Activated T-helper 2 cell treated with anti-CD3 and anti-CD28 coated beads, Interferon-gamma antibody, Interleukin-2, Interleukin-4, amounts not matched to agents 10 μg/mL and 5 μg/mL and 100 μg/mL, durations not matched to agents 14 hours and 24 hours and 36 hours (primary cell): Measurements from ENCODE around the gene HIC2. TPM values are rescaled to one million over a fixed set of nuclear protein-coding genes. Genes with fewer than 3 reads are reported as not detected.
"Not testable (repeated sequence)": the region's sequence is repeated elsewhere in the genome, so short reads cannot be mapped to it uniquely, and the experiment has no call there.

Experiments
- DNase-seq: peaks from one replicate; pipeline ENCODE4 v3.0.0; 2021; ENCODE audit warnings: low spot score
- H3K27ac Mint-ChIP-seq: one replicate; pipeline ENCODE4 v1.8.0; 2021; ENCODE audit warnings: mixed read lengths
- H3K27me3 Mint-ChIP-seq: one replicate; pipeline ENCODE4 v1.8.0; 2021; ENCODE audit warnings: low read depth, mixed read lengths
- H3K36me3 Mint-ChIP-seq: one replicate; pipeline ENCODE4 v1.8.0; 2021; ENCODE audit warnings: low read depth, mixed read lengths
- H3K4me1 Mint-ChIP-seq: one replicate; pipeline ENCODE4 v1.8.0; 2021; ENCODE audit warnings: low read depth, mixed read lengths
- H3K4me3 Mint-ChIP-seq: one replicate; pipeline ENCODE4 v1.8.0; 2021; ENCODE audit warnings: low read depth, mild to moderate bottlenecking, moderate library complexity, mixed read lengths
- H3K9me3 Mint-ChIP-seq: one replicate; pipeline ENCODE4 v1.8.0; 2021; ENCODE audit warnings: mixed read lengths
- intact Hi-C: fragments of 100-400 bp; cut with micrococcal nuclease; formaldehyde crosslinking; loops from one replicate; pipeline ENCODE4 v1.15.1; 2023
- total RNA-seq: library from RNA; stranded (reverse); gene quantifications from 2 replicates; pipeline ENCODE4 v1.2.3, GENCODE V29; 2022

Gene HIC2
- total RNA-seq, result 4.9 and 5.3 TPM in 2 replicates

GRCh38 chr22:21417227-21417746, at the start of gene HIC2:
HIC2 (plus strand) TSS chr22:21417371; CDS start chr22:21442832, 25,461 bp downstream.
- H3K27ac Mint-ChIP-seq, DNase-seq, H3K36me3 Mint-ChIP-seq, H3K4me3 Mint-ChIP-seq, H3K9me3 Mint-ChIP-seq, intact Hi-C loops, H3K4me1 Mint-ChIP-seq, H3K27me3 Mint-ChIP-seq: not testable (repeated sequence)

GRCh38 chr22:21368603-21369310, 48.4 kb upstream of the HIC2 start:
- H3K4me3 Mint-ChIP-seq, DNase-seq, H3K9me3 Mint-ChIP-seq, H3K27me3 Mint-ChIP-seq, intact Hi-C loops, H3K36me3 Mint-ChIP-seq, H3K27ac Mint-ChIP-seq, H3K4me1 Mint-ChIP-seq: not testable (repeated sequence)

DNA sequence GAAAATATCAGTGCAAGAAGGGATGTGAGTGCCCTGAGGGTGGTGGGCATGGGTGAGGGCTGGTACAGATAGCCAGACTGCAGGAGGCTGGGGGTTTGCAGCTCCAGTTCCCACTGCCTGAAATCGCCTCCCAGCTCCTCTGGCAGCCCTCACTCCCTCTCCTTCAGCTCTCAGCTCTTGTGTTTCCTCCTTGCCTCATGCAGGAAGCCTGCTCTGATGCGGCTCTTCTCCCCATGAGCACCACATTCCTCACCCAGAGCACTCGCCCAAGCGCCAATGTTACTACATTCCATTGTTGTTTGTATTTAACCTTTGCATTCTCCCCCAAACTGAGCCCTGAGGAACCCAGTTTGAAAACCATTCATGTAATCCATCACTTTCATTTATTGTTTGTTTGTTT, 41.3 kb upstream of the HIC2 start:
- H3K9me3 Mint-ChIP-seq, intact Hi-C loops, H3K27me3 Mint-ChIP-seq, H3K4me3 Mint-ChIP-seq, H3K4me1 Mint-ChIP-seq, H3K27ac Mint-ChIP-seq, DNase-seq, H3K36me3 Mint-ChIP-seq: not testable (repeated sequence)

GRCh38 chr22:21383701-21384467, 33.3 kb upstream of the HIC2 start, which contains the start of gene RIMBP3B:
RIMBP3B (plus strand) TSS chr22:21383751; CDS start chr22:21383859, 108 bp downstream.
- H3K9me3 Mint-ChIP-seq, intact Hi-C loops, H3K4me3 Mint-ChIP-seq, H3K36me3 Mint-ChIP-seq, H3K27ac Mint-ChIP-seq, H3K27me3 Mint-ChIP-seq, DNase-seq, H3K4me1 Mint-ChIP-seq: not testable (repeated sequence)

DNA sequence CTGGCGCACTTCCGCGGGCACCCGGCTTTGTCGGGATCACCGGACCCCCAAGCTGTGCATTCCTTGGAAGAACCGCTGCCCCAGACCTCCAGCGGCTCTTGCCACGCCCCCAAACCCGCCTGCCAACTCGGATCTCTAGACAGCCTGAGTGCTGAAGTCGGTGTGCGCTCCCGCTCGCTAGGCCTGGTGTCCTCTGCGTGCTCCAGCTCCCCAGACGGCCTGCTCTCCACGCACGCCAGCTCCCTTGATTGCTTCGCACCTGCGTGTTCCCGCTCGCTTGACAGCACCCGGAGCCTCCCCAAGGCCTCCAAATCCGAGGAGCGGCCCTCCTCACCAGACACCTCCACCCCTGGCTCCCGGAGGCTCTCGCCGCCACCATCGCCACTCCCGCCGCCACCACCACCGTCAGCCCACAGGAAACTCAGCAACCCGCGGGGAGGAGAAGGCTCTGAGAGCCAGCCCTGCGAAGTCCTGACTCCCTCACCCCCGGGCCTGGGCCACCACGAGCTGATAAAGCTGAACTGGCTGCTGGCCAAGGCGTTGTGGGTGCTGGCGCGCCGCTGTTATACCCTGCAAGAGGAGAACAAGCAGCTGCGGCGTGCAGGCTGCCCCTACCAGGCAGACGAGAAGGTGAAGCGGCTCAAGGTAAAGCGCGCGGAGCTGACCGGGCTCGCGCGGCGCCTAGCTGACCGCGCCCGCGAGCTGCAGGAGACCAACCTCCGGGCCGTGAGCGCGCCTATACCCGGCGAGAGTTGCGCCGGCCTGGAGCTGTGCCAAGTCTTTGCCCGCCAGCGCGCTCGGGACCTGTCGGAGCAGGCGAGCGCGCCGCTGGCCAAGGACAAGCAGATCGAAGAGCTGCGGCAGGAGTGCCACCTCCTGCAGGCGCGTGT, 32.5 kb upstream of the HIC2 start:
- H3K4me3 Mint-ChIP-seq, H3K4me1 Mint-ChIP-seq, H3K9me3 Mint-ChIP-seq, H3K27ac Mint-ChIP-seq, H3K36me3 Mint-ChIP-seq, H3K27me3 Mint-ChIP-seq, DNase-seq, intact Hi-C loops: not testable (repeated sequence)

- H3K9me3 Mint-ChIP-seq, H3K4me3 Mint-ChIP-seq, intact Hi-C loops, H3K27ac Mint-ChIP-seq, DNase-seq, H3K4me1 Mint-ChIP-seq, H3K27me3 Mint-ChIP-seq, H3K36me3 Mint-ChIP-seq: not testable (repeated sequence)
Observed at GRCh38 chr22:21389480-21389879, 27.7 kb upstream of the HIC2 start.

DNA sequence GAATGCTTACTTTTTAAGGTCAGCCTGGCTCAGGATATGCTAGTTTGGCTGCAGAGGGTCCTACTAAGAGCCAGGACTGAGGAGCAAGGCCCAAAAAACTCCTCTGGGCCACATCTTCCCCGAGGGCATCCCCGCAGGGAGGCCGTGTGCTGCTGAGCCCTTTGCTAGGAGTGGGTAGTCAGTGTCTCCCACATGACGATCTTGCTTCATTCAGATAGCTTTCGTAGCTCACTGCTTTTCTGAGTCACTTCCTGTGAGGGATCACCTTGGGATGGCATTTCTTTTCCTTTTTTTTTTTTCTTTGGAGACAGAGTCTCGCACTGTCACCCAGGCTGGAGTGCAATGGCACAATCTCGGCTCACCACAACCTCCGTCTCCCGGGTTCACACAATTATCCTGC, 27.2 kb upstream of the HIC2 start:
- H3K36me3 Mint-ChIP-seq, H3K27me3 Mint-ChIP-seq, H3K27ac Mint-ChIP-seq, H3K9me3 Mint-ChIP-seq, DNase-seq, H3K4me3 Mint-ChIP-seq, H3K4me1 Mint-ChIP-seq, intact Hi-C loops: not testable (repeated sequence)

DNA sequence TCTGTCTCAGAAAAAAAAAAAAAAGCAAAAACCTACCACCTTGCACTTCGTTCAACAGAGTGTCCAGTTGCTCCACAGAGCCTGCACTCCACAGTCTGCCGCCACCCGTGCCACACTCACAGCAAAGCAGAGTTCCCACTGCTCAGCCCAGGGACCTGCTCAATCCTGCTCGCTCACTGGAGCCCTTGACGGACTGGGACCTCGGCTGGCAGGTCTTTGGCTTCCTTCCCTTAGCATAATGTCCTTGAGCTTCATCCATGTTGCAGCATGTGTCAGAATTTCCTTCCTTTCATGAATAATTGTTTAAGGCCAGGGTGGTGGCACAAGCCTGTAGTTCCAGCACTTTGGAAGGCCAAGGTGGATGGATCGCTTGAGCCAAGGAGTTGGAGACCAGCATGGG, 22.6 kb upstream of the HIC2 start:
- H3K27me3 Mint-ChIP-seq, H3K36me3 Mint-ChIP-seq, H3K4me1 Mint-ChIP-seq, DNase-seq, H3K4me3 Mint-ChIP-seq, intact Hi-C loops, H3K9me3 Mint-ChIP-seq, H3K27ac Mint-ChIP-seq: not testable (repeated sequence)

DNA sequence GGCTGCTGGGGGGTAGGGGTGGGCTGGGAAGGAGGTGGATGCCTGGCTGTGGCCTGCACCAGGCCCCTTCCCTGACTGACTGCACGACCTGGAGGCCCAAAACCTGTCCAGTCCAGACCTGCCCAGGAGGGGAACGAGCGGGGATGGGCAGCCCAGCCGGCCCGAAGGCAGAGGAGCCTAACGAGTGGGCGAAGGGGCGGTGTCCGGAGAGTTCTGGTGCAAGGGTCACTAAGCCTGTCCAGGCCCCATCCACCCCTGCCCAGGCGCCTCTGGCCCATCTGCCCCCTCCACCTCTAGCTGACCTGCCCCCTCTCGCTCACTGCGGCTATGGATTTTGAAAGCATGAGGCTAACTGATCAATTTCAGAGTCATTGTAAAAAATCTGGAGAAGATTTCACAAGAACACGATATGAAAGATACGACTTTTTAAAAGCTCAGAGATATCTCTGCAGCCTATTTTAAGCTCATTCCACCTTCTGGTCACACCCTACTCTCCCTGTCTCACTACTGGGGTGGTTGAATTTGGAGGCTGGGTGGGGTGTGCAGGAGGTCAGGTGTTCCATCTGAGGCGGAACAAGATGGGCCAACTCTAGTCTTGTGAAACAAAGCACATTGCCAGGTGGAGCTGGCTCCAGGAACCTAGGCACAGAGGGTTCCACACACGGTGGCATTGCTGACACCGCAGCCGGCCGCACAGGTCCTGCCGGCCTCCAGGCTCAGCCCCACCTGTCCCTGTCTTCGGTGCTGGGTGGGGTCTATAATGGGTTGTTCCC, 15.8 kb upstream of the HIC2 start:
- H3K36me3 Mint-ChIP-seq, H3K9me3 Mint-ChIP-seq, H3K4me1 Mint-ChIP-seq, H3K27me3 Mint-ChIP-seq, DNase-seq, intact Hi-C loops, H3K4me3 Mint-ChIP-seq, H3K27ac Mint-ChIP-seq: not testable (repeated sequence)

DNA sequence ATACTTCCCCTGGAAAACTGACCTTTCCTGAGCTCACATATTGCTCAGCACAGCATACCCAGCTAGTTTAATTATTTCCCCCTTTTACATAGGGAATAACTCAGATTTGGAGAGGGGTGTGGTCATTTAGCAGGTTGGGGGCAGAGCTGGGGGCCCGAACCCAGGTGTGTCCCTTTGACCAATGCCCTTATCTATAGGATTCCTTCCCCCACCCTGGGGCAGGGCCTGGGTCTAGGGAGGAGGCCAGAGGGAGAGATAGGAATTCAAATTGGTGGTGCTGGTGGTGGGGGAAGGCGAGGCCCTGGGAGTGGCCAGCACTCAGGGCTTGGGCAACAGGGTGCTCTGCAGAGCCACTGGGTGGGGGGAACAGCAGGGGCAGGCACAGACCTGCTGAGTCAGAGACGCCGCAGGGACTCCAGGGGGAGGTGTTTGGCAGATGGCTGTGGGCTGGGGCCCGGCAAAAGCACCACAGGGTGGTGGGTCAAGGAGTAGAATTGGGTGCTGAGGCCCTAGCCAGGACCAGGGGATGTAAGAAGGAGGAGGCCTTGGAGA, 14.3 kb upstream of the HIC2 start:
- H3K4me1 Mint-ChIP-seq, intact Hi-C loops, H3K36me3 Mint-ChIP-seq, H3K4me3 Mint-ChIP-seq, H3K27ac Mint-ChIP-seq, H3K9me3 Mint-ChIP-seq, DNase-seq, H3K27me3 Mint-ChIP-seq: not testable (repeated sequence)

DNA sequence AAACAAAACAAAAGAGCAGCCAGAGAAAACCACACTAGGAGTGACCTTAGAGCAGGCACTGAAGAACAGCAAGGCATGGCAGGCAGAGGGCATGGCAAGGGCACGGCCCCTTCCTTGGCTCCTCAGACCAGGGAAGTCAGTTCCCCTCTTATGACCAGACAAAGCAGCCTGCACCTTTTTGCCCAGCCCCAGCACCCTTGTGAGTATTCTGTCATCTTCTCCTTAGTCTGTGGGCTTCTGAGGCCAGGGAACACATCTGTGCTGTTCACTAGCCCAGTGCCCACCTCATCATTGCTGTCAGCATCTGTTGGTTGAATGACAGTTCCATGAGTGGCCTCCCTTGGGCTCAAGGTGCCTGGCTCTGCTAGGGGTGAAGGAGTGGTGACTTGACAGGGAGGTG, 10.0 kb upstream of the HIC2 start:
- H3K27ac Mint-ChIP-seq, H3K36me3 Mint-ChIP-seq, H3K27me3 Mint-ChIP-seq, intact Hi-C loops, H3K4me3 Mint-ChIP-seq, H3K4me1 Mint-ChIP-seq, H3K9me3 Mint-ChIP-seq, DNase-seq: not testable (repeated sequence)

- H3K27ac Mint-ChIP-seq, H3K9me3 Mint-ChIP-seq, intact Hi-C loops, H3K4me1 Mint-ChIP-seq, H3K27me3 Mint-ChIP-seq, DNase-seq, H3K4me3 Mint-ChIP-seq, H3K36me3 Mint-ChIP-seq: not testable (repeated sequence)
Observed at GRCh38 chr22:21407792-21408191, 9.4 kb upstream of the HIC2 start.
